CD4-positive, alpha-beta T cell (primary cell): ENCODE measurements around the gene SLC2A4. TPM values are rescaled to one million over a fixed set of nuclear protein-coding genes. Genes with fewer than 3 reads are reported as not detected.
A peak's percentile ranks its signal among the peaks of the same experiment; 100 is the strongest.

Source experiments
- ATAC-seq: fragments of 200-7000 bp; cut with Tn5 transposase; one replicate; pipeline ENCODE4 v1.10.0; 2022; ENCODE audit warnings: mild to moderate bottlenecking; ENCODE audit not compliant: poor library complexity
- CTCF ChIA-PET: fragments of 350-600 bp; sonication (Branson Sonifier 250); formaldehyde crosslinking; loops from one replicate; lab custom pipeline; 2021; ENCODE audit warnings: antibody characterized with exemption, inconsistent platforms; lab: Charles Lee
- POLR2A ChIA-PET: fragments of 350-600 bp; sonication (Branson Sonifier 250); formaldehyde crosslinking; loops from one replicate; lab custom pipeline; 2021; ENCODE audit warnings: antibody characterized with exemption, inconsistent platforms; lab: Charles Lee
- DNase-seq, 14 experiments: peaks; one replicate each; pipeline ENCODE4 v3.0.0-alpha.2; 2013 to 2020; ENCODE audit warnings: mixed read lengths in 2 of 14
- H3K27ac ChIP-seq, 2 donors: one replicate each; pipeline versions ENCODE4 v1.5.1 to v1.7.0; 2013; ENCODE audit warnings: low read length in 2 of 2, low read depth in 1 of 2, mild to moderate bottlenecking in 1 of 2
- H3K27me3 ChIP-seq, 2 experiments: 1 replicate in 1 of 2; 2 replicates in 1 of 2; pipeline versions ENCODE4 v1.6.1 to v1.7.0; 2013; ENCODE audit warnings: low read length in 2 of 2, control low read depth in 1 of 2, mild to moderate bottlenecking in 1 of 2, moderate library complexity in 1 of 2; ENCODE audit not compliant: insufficient read depth in 2 of 2, control insufficient read depth in 1 of 2
- H3K36me3 ChIP-seq: one replicate; pipeline ENCODE4 v1.6.1; 2013; ENCODE audit warnings: low read length, control low read depth; ENCODE audit not compliant: insufficient read depth
- H3K4me1 ChIP-seq: one replicate; pipeline ENCODE4 v1.6.1; 2013; ENCODE audit warnings: low read length, control low read depth; ENCODE audit not compliant: insufficient read depth
- H3K4me3 ChIP-seq: one replicate; pipeline ENCODE4 v1.5.1; 2013; ENCODE audit warnings: mild to moderate bottlenecking, low read length, moderate library complexity
- H3K9me3 ChIP-seq, 2 experiments: 1 replicate in 1 of 2; 2 replicates in 1 of 2; pipeline versions ENCODE4 v1.6.1 to v1.7.0; 2013; ENCODE audit warnings: low read length in 2 of 2, mild to moderate bottlenecking in 2 of 2, control low read depth in 1 of 2, moderate library complexity in 1 of 2; ENCODE audit not compliant: control insufficient read depth in 1 of 2, insufficient read depth in 1 of 2
- H3K27ac Mint-ChIP-seq: one replicate; pipeline ENCODE4 v1.8.0; 2020; ENCODE audit warnings: mixed read lengths
- H3K27me3 Mint-ChIP-seq: one replicate; pipeline ENCODE4 v1.8.0; 2021; ENCODE audit warnings: mixed read lengths
- H3K36me3 Mint-ChIP-seq: one replicate; pipeline ENCODE4 v1.8.0; 2021; ENCODE audit warnings: low read depth, mixed read lengths
- H3K4me1 Mint-ChIP-seq: one replicate; pipeline ENCODE4 v1.8.0; 2021; ENCODE audit warnings: low read depth, mixed read lengths
- H3K4me3 Mint-ChIP-seq: one replicate; pipeline ENCODE4 v1.8.0; 2020; ENCODE audit warnings: mild to moderate bottlenecking, mixed read lengths
- H3K9me3 Mint-ChIP-seq: one replicate; pipeline ENCODE4 v1.8.0; 2020; ENCODE audit warnings: mixed read lengths
- intact Hi-C, 2 experiments: fragments of 100-400 bp; cut with DNase I in 1 of 2; cut with micrococcal nuclease in 1 of 2; formaldehyde crosslinking; loops; one replicate each; pipeline versions ENCODE4 v1.15.1 to v1.9.0; 2023 to 2025; cut with DNase I, micrococcal nuclease
- total RNA-seq, 174 experiments: library from RNA in 2 of 174; stranded (reverse) in 2 of 174; gene quantifications; one replicate each; pipeline ENCODE4 v1.2.3 and lab custom pipeline; 2021 to 2026
- TF ChIP-seq, protein P1 (sequence below): fragments of 200-600 bp; IDR thresholded peaks from one replicate; pipeline ENCODE4 v1.8.0; 2022; ENCODE audit warnings: antibody characterized with exemption, mild to moderate bottlenecking

Gene SLC2A4
- total RNA-seq, 2 experiments from 2014 or later: not detected

DNA sequence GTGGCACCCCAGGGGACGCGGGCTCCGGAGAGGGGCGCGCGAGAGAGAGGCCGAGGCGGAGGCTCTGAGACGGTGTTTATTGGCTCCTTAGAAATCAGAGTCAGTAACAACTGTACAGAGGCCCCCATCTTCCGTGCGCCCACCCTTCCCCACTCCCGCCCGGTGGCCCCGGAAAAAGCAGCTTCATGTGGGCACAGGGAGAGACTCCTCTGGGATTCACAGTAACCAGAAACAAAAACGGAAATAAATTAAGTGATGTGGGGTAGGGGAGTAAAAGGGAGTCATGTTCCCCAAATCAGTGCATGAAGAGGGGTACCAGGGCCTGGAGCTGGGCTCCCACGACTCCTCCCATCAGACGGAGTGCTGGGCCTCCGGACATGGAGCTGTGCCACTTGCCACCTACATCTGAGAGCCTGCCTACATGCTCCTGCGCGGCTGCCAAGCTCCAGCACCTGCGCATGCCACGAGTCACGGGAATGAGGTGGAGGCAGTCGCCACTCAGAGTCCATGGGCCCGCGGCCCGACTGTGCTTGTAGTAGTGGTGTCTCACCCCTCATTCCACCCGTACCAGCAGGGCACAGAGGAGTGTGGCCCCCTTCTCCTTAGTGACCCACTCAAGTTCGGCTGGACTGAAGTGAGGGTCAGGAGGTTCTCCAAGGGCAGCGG lies 34.2 kb downstream of the SLC2A4 start:
- ChIA-PET POLR2A (interaction anchor here (0.7 to 5.4 kb wide), 11 partner anchors 14 to 369 kb away, joined by 3 to 46 read pairs (median 6); partner anchors contain the start of genes ACADVL, ACAP1, DLG4 and DVL2), CTCF (interaction anchor here (1.1 to 1.2 kb wide), 2 partner anchors 20 to 21 kb away, joined by 3 read pairs; partner anchors contain the start of gene ACAP1)
- peaks cover 67% of the 10 kb centered on the region for H3K36me3 ChIP-seq

GRCh38 chr17:7317161-7317803 lies 35.8 kb downstream of the SLC2A4 start:
- H3K27me3 ChIP-seq: no peaks in the 10 kb centered on the region
- no peak for ATAC-seq
- peaks cover 78% of the 10 kb centered on the region for H3K36me3 Mint-ChIP-seq
- H3K27ac Mint-ChIP-seq: peak overlapping the region; percentile 76
- H3K9me3 ChIP-seq: no peaks in the 10 kb centered on the region
- H3K4me1 Mint-ChIP-seq: peaks cover 39% of the 10 kb centered on the region
- H3K4me3 Mint-ChIP-seq: peak overlapping the region; percentile 66
- POLR2A ChIA-PET: no interaction called here
- CTCF ChIA-PET: no interaction called here
- TF ChIP-seq, protein P1, sequence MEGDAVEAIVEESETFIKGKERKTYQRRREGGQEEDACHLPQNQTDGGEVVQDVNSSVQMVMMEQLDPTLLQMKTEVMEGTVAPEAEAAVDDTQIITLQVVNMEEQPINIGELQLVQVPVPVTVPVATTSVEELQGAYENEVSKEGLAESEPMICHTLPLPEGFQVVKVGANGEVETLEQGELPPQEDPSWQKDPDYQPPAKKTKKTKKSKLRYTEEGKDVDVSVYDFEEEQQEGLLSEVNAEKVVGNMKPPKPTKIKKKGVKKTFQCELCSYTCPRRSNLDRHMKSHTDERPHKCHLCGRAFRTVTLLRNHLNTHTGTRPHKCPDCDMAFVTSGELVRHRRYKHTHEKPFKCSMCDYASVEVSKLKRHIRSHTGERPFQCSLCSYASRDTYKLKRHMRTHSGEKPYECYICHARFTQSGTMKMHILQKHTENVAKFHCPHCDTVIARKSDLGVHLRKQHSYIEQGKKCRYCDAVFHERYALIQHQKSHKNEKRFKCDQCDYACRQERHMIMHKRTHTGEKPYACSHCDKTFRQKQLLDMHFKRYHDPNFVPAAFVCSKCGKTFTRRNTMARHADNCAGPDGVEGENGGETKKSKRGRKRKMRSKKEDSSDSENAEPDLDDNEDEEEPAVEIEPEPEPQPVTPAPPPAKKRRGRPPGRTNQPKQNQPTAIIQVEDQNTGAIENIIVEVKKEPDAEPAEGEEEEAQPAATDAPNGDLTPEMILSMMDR: no peak
- DNase-seq: peak in 1 of 14 experiments; percentile 27
- H3K27me3 Mint-ChIP-seq: no peaks in the 10 kb centered on the region
- no peak overlapping the region for H3K4me3 ChIP-seq
- H3K36me3 ChIP-seq: peaks cover 68% of the 10 kb centered on the region
- H3K9me3 Mint-ChIP-seq: no peaks in the 10 kb centered on the region
- peaks cover 37% of the 10 kb centered on the region for H3K4me1 ChIP-seq
- intact Hi-C loops: loop anchor here in 1 of 2 experiments (1.0 to 5.0 kb wide), 2 partner anchors 11 to 370 kb away; partner anchors contain the start of genes TP53 and WRAP53
- no peak overlapping the region for H3K27ac ChIP-seq

More for the DNA sequence above, 34.2 kb downstream of the SLC2A4 start:
- Histone ChIP-seq H3K27ac (peak overlapping the region; percentile 82 to 92), H3K4me3 (peak overlapping the region; percentile 86), H3K9me3 (no peaks in the 10 kb centered on the region), H3K27me3 (no peaks in the 10 kb centered on the region), H3K4me1 (peaks cover 51% of the 10 kb centered on the region)
- Mint-ChIP-seq H3K9me3 (no peaks in the 10 kb centered on the region), H3K27ac (peak overlapping the region; percentile 95), H3K36me3 (peaks cover 77% of the 10 kb centered on the region), H3K27me3 (no peaks in the 10 kb centered on the region), H3K4me3 (peak overlapping the region; percentile 97), H3K4me1 (peaks cover 51% of the 10 kb centered on the region)
- intact Hi-C loops: loop anchor here (2.0 to 5.0 kb wide), 2 partner anchors 13 to 372 kb away; partner anchors contain the start of genes NEURL4 (in 1 of the 2), TP53 (in 1 of the 2) and WRAP53 (in 1 of the 2)
- TF ChIP-seq, protein P1: no peak
- peak; percentile 1 for ATAC-seq
- peak in 2 of 14 experiments; percentile 33 to 51 for DNase-seq

DNA sequence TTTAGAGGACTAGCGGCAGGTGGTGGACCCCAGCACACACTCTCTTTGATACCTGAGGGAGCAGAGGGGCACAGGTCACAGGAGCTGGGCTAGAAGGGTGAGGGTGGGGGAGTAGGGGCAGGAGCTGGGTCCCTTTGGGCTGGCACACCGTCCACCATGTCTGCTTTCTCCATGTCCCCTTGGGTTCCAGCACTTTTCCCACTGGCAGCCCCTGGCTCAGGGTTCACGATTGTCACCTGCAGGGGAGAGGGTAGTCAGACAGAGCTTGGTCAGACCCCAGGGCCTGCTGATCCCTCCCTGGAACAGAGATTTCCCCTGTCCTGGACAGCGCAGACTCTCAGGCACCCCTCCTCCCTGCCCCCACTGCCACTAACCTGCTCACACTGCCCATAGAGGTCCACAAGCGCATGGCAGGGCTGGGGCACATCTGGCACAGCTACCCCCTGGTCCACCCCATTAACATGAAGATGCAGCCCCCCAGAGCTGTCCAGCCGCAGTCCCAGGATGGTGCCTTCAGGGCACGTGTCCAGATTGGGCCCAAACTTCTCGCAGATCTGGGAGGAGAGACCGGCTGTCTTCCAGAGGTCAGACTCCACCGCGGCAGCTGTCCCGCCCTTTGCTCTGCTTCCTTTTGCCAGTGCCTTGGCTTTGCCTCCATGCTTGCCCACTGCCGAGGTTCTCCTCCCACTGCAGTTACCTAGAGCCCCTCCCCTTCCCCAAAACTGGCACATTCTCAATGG lies 36.8 kb downstream of the SLC2A4 start:
- Histone ChIP-seq H3K4me3 (no peak overlapping the region), H3K9me3 (no peaks in the 10 kb centered on the region), H3K4me1 (peaks cover 27% of the 10 kb centered on the region), H3K27me3 (no peaks in the 10 kb centered on the region), H3K27ac (no peak overlapping the region), H3K36me3 (peaks cover 68% of the 10 kb centered on the region)
- H3K27me3 Mint-ChIP-seq: no peaks in the 10 kb centered on the region
- ATAC-seq: no peak
- CTCF ChIA-PET: no interaction called here
- H3K9me3 Mint-ChIP-seq: no peaks in the 10 kb centered on the region
- intact Hi-C loops: loop anchor here in 1 of 2 experiments (5.0 kb wide), 1 partner anchor 369 kb away; the partner anchor contains the start of genes TP53 and WRAP53
- peaks cover 78% of the 10 kb centered on the region for H3K36me3 Mint-ChIP-seq
- POLR2A ChIA-PET: no interaction called here
- peak overlapping the region; percentile 76 for H3K27ac Mint-ChIP-seq
- no peak for DNase-seq
- TF ChIP-seq, protein P1: no peak
- peak overlapping the region; percentile 66 for H3K4me3 Mint-ChIP-seq
- peaks cover 29% of the 10 kb centered on the region for H3K4me1 Mint-ChIP-seq
